SH-SY5Y (cell line): ENCODE data around the gene MUSTN1.

Experiments
- GATA2 ChIP-seq: IDR thresholded peaks from 2 replicates; pipeline ENCODE4 v1.6.1; 2011; ENCODE audit warnings: mild to moderate bottlenecking, low read depth, low read length
- GATA3 ChIP-seq: IDR thresholded peaks from 2 replicates; pipeline ENCODE4 v1.6.1; 2011; ENCODE audit warnings: low read depth, mild to moderate bottlenecking, low read length, moderate library complexity

- TF ChIP-seq GATA2 (no peak), GATA3 (no peak)
Observed at GRCh38 chr3:52820736-52821135, 14.1 kb downstream of the MUSTN1 start.
